Ascending aorta (tissue), 2 donors: Measurements from ENCODE around the gene CLN3. TPM values are rescaled to one million over a fixed set of nuclear protein-coding genes. Genes with fewer than 3 reads are reported as not detected.

Experiments
- DNase-seq, 2 donors: peaks; one replicate each; pipeline ENCODE4 v3.0.0-alpha.2; 2019; ENCODE audit warnings: low spot score in 2 of 2
- H3K27ac ChIP-seq, 2 donors: fragments of 200-600 bp; sonication (generic); one replicate each; pipeline ENCODE4 v1.5.1; 2016 to 2017; ENCODE audit warnings: mild to moderate bottlenecking in 1 of 2
- H3K27me3 ChIP-seq: fragments of 200-600 bp; sonication (generic); one replicate; pipeline ENCODE4 v1.5.1; 2017
- H3K36me3 ChIP-seq, 2 donors: fragments of 200-600 bp; sonication (generic); one replicate each; pipeline ENCODE4 v1.5.1; 2016
- H3K4me1 ChIP-seq, 2 donors: fragments of 200-600 bp; sonication (generic); one replicate each; pipeline ENCODE4 v1.5.1; 2016 to 2017; ENCODE audit warnings: mild to moderate bottlenecking in 1 of 2
- H3K4me3 ChIP-seq, 2 donors: fragments of 200-600 bp; sonication (generic); one replicate each; pipeline ENCODE4 v1.5.1; 2016 to 2017; ENCODE audit warnings: mild to moderate bottlenecking in 1 of 2
- H3K9me3 ChIP-seq, 2 donors: fragments of 200-600 bp; sonication (generic); one replicate each; pipeline ENCODE4 v1.5.1; 2016
- CTCF ChIP-seq, 3 experiments: fragments of 200-600 bp in 2 of 3; fragments of 450-650 bp in 1 of 3; sonication (generic) in 2 of 3; IDR thresholded peaks; one replicate each; pipeline ENCODE4 v1.5.1; 2016 to 2019; ENCODE audit warnings: antibody characterized with exemption in 3 of 3, mild to moderate bottlenecking in 1 of 3, moderate library complexity in 1 of 3
- intact Hi-C: fragments of 100-400 bp; cut with DNase I; formaldehyde crosslinking; loops from one replicate; pipeline ENCODE4 v1.15.1; 2023
- total RNA-seq: library from RNA; depleted of rRNA; stranded (reverse); fragments of >200 nt; gene quantifications from one replicate; pipeline ENCODE4 v1.1.0, GENCODE V29; 2016

CLN3 gene
- total RNA-seq, 1 donor from 2014 or later, result 16.1 TPM

DNA sequence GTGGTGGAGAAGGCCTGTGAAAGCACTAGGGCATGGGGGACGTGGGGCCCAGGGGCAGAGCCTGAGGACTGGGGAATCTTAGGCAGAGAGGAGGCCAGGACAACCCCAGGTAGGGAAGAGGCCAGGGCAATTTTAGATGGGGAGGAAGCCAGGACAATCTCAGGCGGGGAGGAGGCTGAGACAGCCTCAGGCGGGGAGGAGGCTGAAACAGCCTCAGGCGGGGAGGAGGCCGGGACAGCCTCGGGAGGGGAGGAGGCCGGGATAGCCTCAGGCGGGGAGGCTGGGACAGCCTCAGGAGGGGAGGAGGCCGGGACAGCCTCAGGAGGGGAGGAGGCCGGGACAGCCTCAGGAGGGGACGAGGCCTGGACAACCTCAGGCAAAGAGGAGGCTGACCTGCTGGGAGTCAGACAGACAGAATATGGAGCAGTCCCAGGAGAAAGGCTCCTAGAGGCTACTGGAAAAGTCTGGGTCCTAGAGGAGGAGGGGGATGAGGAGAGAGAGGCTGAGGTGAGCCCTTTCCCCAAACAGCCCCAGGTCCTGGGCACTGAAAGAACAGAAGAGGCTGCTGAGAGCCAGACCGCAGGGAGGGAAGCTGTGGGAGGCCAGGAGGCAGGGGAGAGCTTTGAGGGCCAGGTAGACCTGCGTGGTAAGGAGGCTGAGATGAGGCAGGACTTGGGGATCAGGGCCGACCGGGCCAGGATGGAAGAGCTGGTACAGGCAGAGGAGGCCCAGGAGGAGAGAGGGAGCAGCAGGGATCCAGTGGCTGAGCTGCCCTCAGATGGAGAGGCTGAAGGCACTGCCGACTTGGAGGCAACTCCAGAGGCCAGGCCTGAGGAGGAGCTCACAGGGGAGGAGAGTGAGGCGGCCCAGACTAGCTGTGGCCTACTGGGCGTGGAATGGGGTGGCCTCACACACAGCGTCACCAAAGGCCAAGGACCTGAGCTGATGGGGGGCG is 4.2 kb upstream of the CLN3 start:
- H3K9me3 ChIP-seq, result no peaks in the 10 kb centered on the region
- intact Hi-C loops, result no loop called here
- H3K4me1 ChIP-seq, result no peaks in the 10 kb centered on the region
- no peaks in the 10 kb centered on the region for H3K36me3 ChIP-seq
- peak overlapping the region in 1 of 2 donors; percentile 44 for H3K4me3 ChIP-seq
- no peaks in the 10 kb centered on the region for H3K27me3 ChIP-seq
- H3K27ac ChIP-seq, result no peak overlapping the region
- DNase-seq, result no peak
- TF ChIP-seq CTCF (IDR thresholded peaks at IDR 0.05), result no peak

- no peaks in the 10 kb centered on the region for H3K9me3 ChIP-seq
- peak overlapping the region; percentile 6 to 44 for H3K4me3 ChIP-seq
- no peak for DNase-seq
- no peaks in the 10 kb centered on the region for H3K27me3 ChIP-seq
- no peak for TF ChIP-seq CTCF (IDR thresholded peaks at IDR 0.05)
- H3K27ac ChIP-seq, result no peak overlapping the region
- no peaks in the 10 kb centered on the region for H3K36me3 ChIP-seq
- H3K4me1 ChIP-seq, result peaks cover 2 to 4% of the 10 kb centered on the region in 2 donors
- intact Hi-C loops, result no loop called here
These were observed 3.4 kb upstream of the CLN3 start for GRCh38 chr16:28495098-28495793.

- Histone ChIP-seq H3K4me1 (peaks cover 2 to 4% of the 10 kb centered on the region in 2 donors), H3K9me3 (no peaks in the 10 kb centered on the region), H3K27ac (peak within 1 kb of the TSS in 1 of 2 donors; percentile 42), H3K4me3 (peak within 1 kb of the TSS; percentile 6 to 44), H3K36me3 (peaks cover 0 to 3% of the 10 kb centered on the region in 2 donors), H3K27me3 (no peaks in the 10 kb centered on the region)
- DNase-seq, result peak; percentile 54 to 83
- TF ChIP-seq CTCF (IDR thresholded peaks at IDR 0.05), result no peak
- intact Hi-C loops, result loop anchor here (5.0 kb wide), 2 partner anchors 217 to 478 kb away; partner anchors contain the start of gene SPNS1
These were observed 2.4 kb upstream of the CLN3 start, which contains the start of gene APOBR for GRCh38 chr16:28494121-28494851. TSS of gene APOBR (plus strand) at chr16:28494643. CDS start at chr16:28494682, 39 bp downstream.

GRCh38 chr16:28492511-28492910 is 637 bp upstream of the CLN3 start:
- H3K4me1 ChIP-seq, result peaks cover 2 to 4% of the 10 kb centered on the region in 2 donors
- no peak for DNase-seq
- no peaks in the 10 kb centered on the region for H3K27me3 ChIP-seq
- H3K27ac ChIP-seq, result peak overlapping the region; percentile 88 to 93
- H3K9me3 ChIP-seq, result no peaks in the 10 kb centered on the region
- peak overlapping the region; percentile 72 to 88 for H3K4me3 ChIP-seq
- intact Hi-C loops, result loop anchor here (1.0 to 5.0 kb wide), 5 partner anchors 46 to 480 kb away; partner anchors contain the start of genes NUPR1 and SPNS1
- peaks cover 5 to 16% of the 10 kb centered on the region in 2 donors for H3K36me3 ChIP-seq
- TF ChIP-seq CTCF (IDR thresholded peaks at IDR 0.05), result no peak
